ENCODE results near the gene FAM209B.
"Not testable (repeated sequence)": the region's sequence is repeated elsewhere in the genome, so short reads cannot be mapped to it uniquely, and the experiment has no call there.

FAM209B gene

DNA sequence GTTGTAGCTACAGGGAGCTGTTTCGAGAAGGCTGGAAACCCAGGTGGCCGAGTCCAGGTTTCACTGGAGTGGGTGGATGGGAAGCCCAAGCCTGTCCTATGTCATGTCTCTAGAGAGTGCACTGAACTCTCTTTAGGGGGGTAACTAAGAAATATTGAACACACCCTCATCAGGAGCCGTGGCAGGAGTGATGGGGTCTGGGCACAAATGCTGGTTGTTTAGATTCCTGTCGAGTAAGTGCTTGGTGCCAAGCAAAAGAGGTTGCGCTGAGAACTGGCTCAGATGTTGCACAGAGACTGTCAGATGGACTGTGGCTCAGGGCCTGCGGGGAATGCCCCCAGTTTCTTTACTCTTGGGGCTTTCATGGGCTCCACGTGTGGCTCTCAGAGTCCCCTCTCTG, 15.8 kb upstream of the FAM209B start:
- Histone ChIP-seq H3K36me3 (ENCODE audit: insufficient read depth, low read length) (peaks cover 52% of the 10 kb centered on the region), H3K9ac (ENCODE audit: low read depth, low read length) (no peak overlapping the region), H3K4me1 (ENCODE audit: control insufficient read depth, insufficient read depth, low read length) (no peaks in the 10 kb centered on the region), H3K9me3 (replicated peaks; ENCODE audit: low read length) (peaks cover 6% of the 10 kb centered on the region), H3K27me3 (ENCODE audit: control insufficient read depth, insufficient read depth, low read length) (no peaks in the 10 kb centered on the region), H3K4me3 (ENCODE audit: low read length) (no peak overlapping the region), H3K4me2 (ENCODE audit: low read length) (no peak overlapping the region)

DNA sequence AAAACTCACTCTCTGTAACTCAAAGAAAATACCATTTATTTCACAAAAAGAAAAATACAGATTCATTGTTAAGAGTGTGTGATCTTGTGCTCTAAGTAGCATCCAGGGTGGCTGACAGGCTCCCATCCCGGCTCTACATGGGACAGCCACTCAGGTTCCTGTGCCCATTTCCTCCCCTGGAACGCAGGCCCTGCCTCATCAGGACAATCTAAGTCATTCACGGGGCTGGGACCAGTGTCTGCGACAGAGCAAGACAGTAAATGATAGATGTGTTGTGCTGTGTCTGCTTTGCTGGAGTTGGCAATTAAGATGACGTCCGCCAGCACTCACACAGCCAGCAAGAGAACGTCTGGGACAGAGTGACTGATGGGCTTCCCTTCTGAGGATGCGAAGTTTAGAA, 15.4 kb upstream of the FAM209B start:
- Histone ChIP-seq H3K9me3 (replicated peaks; ENCODE audit: low read length) (peaks cover 6% of the 10 kb centered on the region), H3K4me1 (ENCODE audit: control insufficient read depth, insufficient read depth, low read length) (no peaks in the 10 kb centered on the region), H3K4me3 (ENCODE audit: low read length) (no peak overlapping the region), H3K27me3 (ENCODE audit: control insufficient read depth, insufficient read depth, low read length) (no peaks in the 10 kb centered on the region), H3K36me3 (ENCODE audit: insufficient read depth, low read length) (peaks cover 52% of the 10 kb centered on the region), H3K4me2 (ENCODE audit: low read length) (no peak overlapping the region), H3K9ac (ENCODE audit: low read depth, low read length) (no peak overlapping the region)

DNA sequence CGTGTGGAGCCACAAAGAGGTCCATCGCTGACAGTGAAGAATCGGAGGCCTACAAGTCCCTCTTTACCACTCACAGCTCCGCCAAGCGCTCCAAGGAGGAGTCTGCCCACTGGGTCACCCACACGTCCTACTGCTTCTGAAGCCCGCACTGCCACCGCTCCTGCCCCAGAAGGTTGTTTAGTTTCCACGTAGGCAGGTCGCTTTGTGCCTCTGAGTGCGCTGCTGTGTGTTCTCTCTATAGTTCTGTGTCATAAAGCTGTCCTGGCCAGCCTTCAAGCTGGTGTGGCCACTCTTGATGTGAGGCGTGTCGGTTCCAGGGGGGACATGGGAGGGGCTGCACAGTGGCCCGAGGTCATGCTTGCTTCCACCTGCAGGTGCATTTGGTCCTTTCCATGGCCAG, 14.9 kb upstream of the FAM209B start:
- H3K4me2 ChIP-seq (ENCODE audit: low read length), result no peak overlapping the region
- H3K27me3 ChIP-seq (ENCODE audit: control insufficient read depth, insufficient read depth, low read length), result no peaks in the 10 kb centered on the region
- no peak overlapping the region for H3K9ac ChIP-seq (ENCODE audit: low read depth, low read length)
- H3K4me3 ChIP-seq (ENCODE audit: low read length), result no peak overlapping the region
- peaks cover 52% of the 10 kb centered on the region for H3K36me3 ChIP-seq (ENCODE audit: insufficient read depth, low read length)
- peaks cover 6% of the 10 kb centered on the region for H3K9me3 ChIP-seq (replicated peaks; ENCODE audit: low read length)
- H3K4me1 ChIP-seq (ENCODE audit: control insufficient read depth, insufficient read depth, low read length), result no peaks in the 10 kb centered on the region

DNA sequence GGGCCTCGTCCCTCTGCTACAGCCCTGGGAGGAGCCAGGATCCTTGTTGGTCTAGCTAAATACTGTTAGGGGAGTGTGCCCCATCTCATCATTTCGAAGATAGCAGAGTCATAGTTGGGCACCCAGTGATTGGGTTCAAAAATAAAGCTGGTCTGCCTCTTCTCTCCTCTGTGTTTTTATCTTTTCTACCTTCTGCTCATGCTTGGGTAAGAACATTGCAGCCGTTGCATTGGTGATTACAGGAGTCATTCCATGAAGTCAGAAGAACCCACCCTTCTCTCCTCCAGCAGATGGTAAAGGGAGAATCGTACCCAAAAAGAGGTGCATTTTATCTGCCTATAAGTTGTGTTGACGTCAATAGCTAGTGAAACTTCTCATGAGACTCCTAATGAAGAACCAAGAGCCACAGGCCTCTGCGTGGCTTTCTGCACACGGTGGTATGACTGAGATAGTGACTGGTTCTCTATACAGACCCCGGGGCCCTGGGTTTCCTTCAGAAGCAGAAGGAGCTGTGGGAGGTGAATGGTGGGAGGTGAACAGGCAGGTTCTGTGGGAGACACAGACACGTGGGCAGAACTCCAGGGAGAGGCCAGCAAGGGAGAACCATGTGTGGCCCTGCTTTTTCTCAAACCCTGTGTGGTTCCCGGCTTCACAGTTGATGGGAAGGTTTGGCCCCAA, 14.2 kb upstream of the FAM209B start:
- peaks cover 50% of the 10 kb centered on the region for H3K36me3 ChIP-seq (ENCODE audit: insufficient read depth, low read length)
- H3K9me3 ChIP-seq (replicated peaks; ENCODE audit: low read length), result peaks cover 6% of the 10 kb centered on the region
- no peaks in the 10 kb centered on the region for H3K27me3 ChIP-seq (ENCODE audit: control insufficient read depth, insufficient read depth, low read length)
- no peaks in the 10 kb centered on the region for H3K4me1 ChIP-seq (ENCODE audit: control insufficient read depth, insufficient read depth, low read length)
- no peak overlapping the region for H3K4me2 ChIP-seq (ENCODE audit: low read length)
- H3K9ac ChIP-seq (ENCODE audit: low read depth, low read length), result no peak overlapping the region
- no peak overlapping the region for H3K4me3 ChIP-seq (ENCODE audit: low read length)

DNA sequence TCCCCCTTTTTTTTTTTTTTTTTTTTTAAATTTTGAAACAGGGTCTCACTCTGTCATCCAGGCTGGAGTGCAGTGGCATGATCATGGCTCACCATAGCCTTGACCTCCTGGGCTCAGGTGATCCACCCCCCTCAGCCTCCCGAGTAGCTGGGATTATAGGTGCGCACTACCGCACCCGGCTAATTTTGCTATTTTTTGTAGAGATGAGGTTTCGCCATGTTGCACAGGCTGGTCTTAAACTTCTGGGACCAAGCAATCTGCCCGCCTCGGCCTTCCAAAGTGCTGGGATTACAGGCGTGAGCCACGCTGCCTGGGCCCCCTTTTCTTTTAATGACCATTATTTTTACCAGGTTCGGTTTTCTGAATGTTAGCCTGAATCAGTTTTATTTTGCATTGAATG, 13.5 kb upstream of the FAM209B start:
- H3K27me3 ChIP-seq (ENCODE audit: control insufficient read depth, insufficient read depth, low read length), result no peaks in the 10 kb centered on the region
- H3K4me2 ChIP-seq (ENCODE audit: low read length), result no peak overlapping the region
- no peaks in the 10 kb centered on the region for H3K4me1 ChIP-seq (ENCODE audit: control insufficient read depth, insufficient read depth, low read length)
- H3K36me3 ChIP-seq (ENCODE audit: insufficient read depth, low read length), result peaks cover 44% of the 10 kb centered on the region
- H3K9me3 ChIP-seq (replicated peaks; ENCODE audit: low read length), result peaks cover 6% of the 10 kb centered on the region
- H3K4me3 ChIP-seq (ENCODE audit: low read length), result no peak overlapping the region
- H3K9ac ChIP-seq (ENCODE audit: low read depth, low read length), result no peak overlapping the region

DNA sequence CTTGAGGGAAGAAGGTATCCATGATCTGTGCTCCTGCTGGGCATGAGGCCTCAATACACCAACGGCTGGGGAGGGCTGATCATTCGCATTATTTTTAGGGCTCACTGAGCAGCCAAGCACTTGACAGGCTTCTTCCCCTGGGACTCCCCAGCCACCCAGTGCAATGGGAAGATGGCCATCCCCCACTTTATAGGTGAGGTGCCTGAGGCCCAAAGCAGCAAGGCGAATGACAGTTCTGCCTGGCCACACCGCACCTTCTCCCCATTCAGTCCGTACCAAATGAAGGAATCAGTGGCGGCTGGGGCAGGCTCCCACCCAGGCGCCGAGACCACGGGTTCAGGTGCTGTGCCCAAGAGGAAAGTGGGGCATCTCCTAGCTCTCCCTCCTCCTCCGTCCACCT, 12.9 kb upstream of the FAM209B start:
- no peaks in the 10 kb centered on the region for H3K4me1 ChIP-seq (ENCODE audit: control insufficient read depth, insufficient read depth, low read length)
- no peak overlapping the region for H3K4me2 ChIP-seq (ENCODE audit: low read length)
- peaks cover 44% of the 10 kb centered on the region for H3K36me3 ChIP-seq (ENCODE audit: insufficient read depth, low read length)
- no peak overlapping the region for H3K9ac ChIP-seq (ENCODE audit: low read depth, low read length)
- peaks cover 6% of the 10 kb centered on the region for H3K9me3 ChIP-seq (replicated peaks; ENCODE audit: low read length)
- no peaks in the 10 kb centered on the region for H3K27me3 ChIP-seq (ENCODE audit: control insufficient read depth, insufficient read depth, low read length)
- H3K4me3 ChIP-seq (ENCODE audit: low read length), result no peak overlapping the region

DNA sequence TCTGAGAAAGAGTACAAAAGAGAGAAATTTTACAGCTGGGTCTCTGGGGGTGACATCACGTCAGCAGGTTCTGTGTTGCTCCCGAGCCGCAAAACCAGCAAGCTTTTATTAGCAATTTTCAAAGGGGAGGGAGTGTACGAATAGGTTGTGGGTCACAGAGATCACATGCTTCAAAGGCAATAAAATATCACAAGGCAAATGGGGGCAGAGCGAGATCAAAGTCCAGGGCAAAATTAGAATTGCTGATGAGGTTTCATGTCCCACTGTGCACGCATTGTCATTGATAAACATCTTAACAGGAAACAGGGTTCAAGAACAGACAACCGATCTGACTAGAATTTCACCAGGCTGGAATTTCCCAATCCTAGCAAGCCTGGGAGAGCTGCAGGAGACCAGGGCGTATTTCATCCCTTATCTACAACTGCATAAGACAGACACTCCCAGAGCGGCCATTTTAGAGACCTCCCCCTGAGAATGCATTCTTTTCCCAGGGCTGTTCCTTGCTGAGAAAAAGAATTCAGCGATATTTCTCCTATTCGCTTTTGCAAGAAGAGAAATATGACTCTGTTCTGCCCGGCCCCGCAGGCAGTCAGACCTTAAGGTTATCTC, 12.2 kb upstream of the FAM209B start:
- not testable (repeated sequence) for H3K27me3 ChIP-seq (ENCODE audit: control insufficient read depth, insufficient read depth, low read length); H3K9ac ChIP-seq (ENCODE audit: low read depth, low read length); H3K4me3 ChIP-seq (ENCODE audit: low read length); H3K4me1 ChIP-seq (ENCODE audit: control insufficient read depth, insufficient read depth, low read length); H3K9me3 ChIP-seq (replicated peaks; ENCODE audit: low read length); H3K4me2 ChIP-seq (ENCODE audit: low read length)
- H3K36me3 ChIP-seq (ENCODE audit: insufficient read depth, low read length), result peaks cover 44% of the 10 kb centered on the region

DNA sequence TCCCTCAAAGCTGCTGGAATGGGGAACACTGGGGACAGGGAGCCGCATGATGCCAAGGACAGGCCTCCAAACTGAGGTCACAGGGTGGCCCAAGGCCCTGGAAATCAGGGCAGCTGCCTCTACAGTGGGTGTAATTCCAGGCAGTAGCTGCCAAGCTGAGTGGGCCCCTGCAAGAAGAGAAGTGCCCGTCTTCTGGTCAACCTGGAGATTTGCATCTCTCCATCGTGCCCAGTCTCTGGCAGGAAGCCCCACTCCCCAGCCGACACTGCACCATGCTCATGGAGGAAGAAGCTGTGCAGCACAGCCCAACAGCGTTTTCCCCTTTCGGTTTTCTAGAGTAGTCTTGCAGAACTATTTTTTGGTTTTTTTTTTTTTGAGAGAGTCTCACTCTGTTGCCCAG, 10.7 kb upstream of the FAM209B start:
- no peaks in the 10 kb centered on the region for H3K4me1 ChIP-seq (ENCODE audit: control insufficient read depth, insufficient read depth, low read length)
- peaks cover 6% of the 10 kb centered on the region for H3K9me3 ChIP-seq (replicated peaks; ENCODE audit: low read length)
- H3K36me3 ChIP-seq (ENCODE audit: insufficient read depth, low read length), result peaks cover 35% of the 10 kb centered on the region

DNA sequence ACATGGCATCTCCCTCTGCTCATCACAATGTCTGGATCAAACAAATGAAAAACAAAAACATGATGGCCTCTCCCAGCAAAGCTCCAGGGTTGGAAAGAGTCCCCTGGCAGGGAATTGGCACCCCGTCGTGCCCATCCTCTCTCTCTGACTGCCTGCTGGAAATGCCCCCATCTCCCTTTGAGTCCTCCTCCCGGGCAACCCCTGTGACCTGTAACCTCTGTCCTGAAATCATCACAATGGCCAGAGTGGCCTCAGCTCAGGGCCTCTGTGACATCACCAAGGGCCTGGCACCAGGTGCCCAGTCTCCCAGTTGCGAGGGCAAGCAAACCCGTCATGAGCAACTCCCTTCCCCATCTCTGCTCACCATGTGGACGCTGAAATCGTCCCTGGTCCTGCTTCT, 8.6 kb upstream of the FAM209B start, which contains the start of gene FAM209A:
TSS of gene FAM209A (plus strand) at position 301 of the 400 bp plus-strand sequence. CDS start at position 366, 65 bp downstream.
- H3K9ac ChIP-seq (ENCODE audit: low read depth, low read length), result not testable (repeated sequence)

More for the DNA sequence above, 10.7 kb upstream of the FAM209B start:
- Histone ChIP-seq H3K27me3 (ENCODE audit: control insufficient read depth, insufficient read depth, low read length) (no peaks in the 10 kb centered on the region), H3K4me3 (ENCODE audit: low read length) (no peak overlapping the region), H3K4me2 (ENCODE audit: low read length) (no peak overlapping the region), H3K9ac (ENCODE audit: low read depth, low read length) (no peak overlapping the region)

DNA sequence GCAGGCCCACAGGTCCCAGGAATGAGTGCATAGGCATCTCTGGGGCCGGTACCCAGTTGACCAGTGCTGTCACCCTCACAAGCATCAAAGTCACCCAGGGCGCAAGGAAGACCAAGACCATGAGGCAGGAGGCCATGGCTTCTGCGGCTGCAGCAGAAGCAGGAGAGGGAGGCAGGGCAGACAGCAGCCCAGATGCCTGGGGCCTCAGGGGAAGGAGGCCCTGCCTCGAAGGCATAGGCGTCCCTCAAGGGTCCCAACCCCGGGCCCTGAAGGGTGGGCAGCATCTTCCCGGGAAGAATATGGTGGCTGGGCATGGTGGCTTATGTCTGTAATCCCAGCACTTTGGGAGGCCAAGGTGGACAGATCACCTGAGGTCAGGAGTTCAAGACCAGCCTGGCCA, 5.5 kb upstream of the FAM209B start:
- no peaks in the 10 kb centered on the region for H3K4me1 ChIP-seq (ENCODE audit: control insufficient read depth, insufficient read depth, low read length)
- no peaks in the 10 kb centered on the region for H3K36me3 ChIP-seq (ENCODE audit: insufficient read depth, low read length)
- H3K4me3 ChIP-seq (ENCODE audit: low read length), result no peak overlapping the region
- H3K4me2 ChIP-seq (ENCODE audit: low read length), result no peak overlapping the region
- no peak overlapping the region for H3K9ac ChIP-seq (ENCODE audit: low read depth, low read length)
- no peaks in the 10 kb centered on the region for H3K9me3 ChIP-seq (replicated peaks; ENCODE audit: low read length)
- H3K27me3 ChIP-seq (ENCODE audit: control insufficient read depth, insufficient read depth, low read length), result no peaks in the 10 kb centered on the region

More for the DNA sequence above, 8.6 kb upstream of the FAM209B start, which contains the start of gene FAM209A:
- H3K4me3 ChIP-seq (ENCODE audit: low read length); H3K9me3 ChIP-seq (replicated peaks; ENCODE audit: low read length); H3K4me2 ChIP-seq (ENCODE audit: low read length); H3K27me3 ChIP-seq (ENCODE audit: control insufficient read depth, insufficient read depth, low read length); H3K4me1 ChIP-seq (ENCODE audit: control insufficient read depth, insufficient read depth, low read length): not testable (repeated sequence)
- H3K36me3 ChIP-seq (ENCODE audit: insufficient read depth, low read length), result peaks cover 13% of the 10 kb centered on the region

DNA sequence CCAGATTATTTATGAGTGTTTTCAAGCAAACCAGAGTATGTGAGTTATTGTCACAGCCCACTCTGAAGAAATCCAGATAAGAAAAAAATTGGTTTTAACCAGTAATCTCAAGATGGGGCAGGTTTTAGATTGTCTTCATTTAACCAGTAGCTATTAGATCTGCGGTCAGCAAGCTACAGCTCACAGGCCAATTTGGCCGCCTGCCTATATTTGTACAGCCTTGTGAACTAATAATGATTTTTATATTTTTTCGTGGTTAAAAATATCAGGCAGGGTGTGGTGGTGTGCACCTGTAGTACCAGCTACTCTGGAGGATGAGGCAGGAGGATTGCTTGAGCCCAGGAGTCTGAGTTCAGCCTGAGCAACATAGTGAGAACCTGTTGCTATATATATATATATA, 5.0 kb downstream of the FAM209B start:
- no peak overlapping the region for H3K9ac ChIP-seq (ENCODE audit: low read depth, low read length)
- no peaks in the 10 kb centered on the region for H3K27me3 ChIP-seq (ENCODE audit: control insufficient read depth, insufficient read depth, low read length)
- no peak overlapping the region for H3K4me2 ChIP-seq (ENCODE audit: low read length)
- H3K4me3 ChIP-seq (ENCODE audit: low read length), result no peak overlapping the region
- no peaks in the 10 kb centered on the region for H3K9me3 ChIP-seq (replicated peaks; ENCODE audit: low read length)
- no peaks in the 10 kb centered on the region for H3K36me3 ChIP-seq (ENCODE audit: insufficient read depth, low read length)
- H3K4me1 ChIP-seq (ENCODE audit: control insufficient read depth, insufficient read depth, low read length), result no peaks in the 10 kb centered on the region

DNA sequence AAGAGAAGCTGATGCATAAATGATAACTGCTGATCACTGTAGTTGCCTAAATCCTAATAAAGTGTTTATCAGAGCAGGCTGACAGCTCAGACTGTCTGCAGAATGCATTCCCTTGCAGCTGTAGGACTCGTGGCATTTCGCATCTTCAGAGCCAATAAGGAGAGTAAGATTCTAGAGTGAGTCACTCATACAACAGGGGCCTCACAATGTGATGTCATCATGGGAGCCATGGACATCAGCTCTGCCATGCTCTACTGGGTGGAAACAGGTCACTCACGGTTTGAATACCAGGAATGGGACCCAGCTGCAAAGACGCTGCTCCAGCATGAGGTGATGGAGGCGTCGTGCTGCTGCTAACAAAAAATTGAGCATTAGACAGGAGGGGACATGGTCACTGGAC, 7.4 kb downstream of the FAM209B start:
- Histone ChIP-seq H3K36me3 (ENCODE audit: insufficient read depth, low read length) (no peaks in the 10 kb centered on the region), H3K4me1 (ENCODE audit: control insufficient read depth, insufficient read depth, low read length) (no peaks in the 10 kb centered on the region), H3K9ac (ENCODE audit: low read depth, low read length) (no peak overlapping the region), H3K9me3 (replicated peaks; ENCODE audit: low read length) (no peaks in the 10 kb centered on the region), H3K27me3 (ENCODE audit: control insufficient read depth, insufficient read depth, low read length) (no peaks in the 10 kb centered on the region), H3K4me2 (ENCODE audit: low read length) (no peak overlapping the region), H3K4me3 (ENCODE audit: low read length) (no peak overlapping the region)

All from skeletal muscle satellite cell (primary cell).